GM18511 (cell line): ENCODE data around the gene SLC16A2.
"Not testable (repeated sequence)": the region's sequence is repeated elsewhere in the genome, so short reads cannot be mapped to it uniquely, and the experiment has no call there.

Source experiments
- ATAC-seq: cut with Tn5 transposase; IDR thresholded peaks from one replicate; pipeline ENCODE4 v1.9.1; 2021; ENCODE audit warnings: mild to moderate bottlenecking, moderate library complexity; ENCODE audit not compliant: unreplicated experiment

Gene SLC16A2

GRCh38 chrX:74506317-74507115 lies 85.2 kb downstream of the SLC16A2 start:
- peak; percentile 92 for ATAC-seq

- ATAC-seq, result no peak
Measured at GRCh38 chrX:74507191-74507590, 85.9 kb downstream of the SLC16A2 start.

- ATAC-seq, result peak; percentile 7
Measured at GRCh38 chrX:74509989-74510388, 88.7 kb downstream of the SLC16A2 start.

- peak; percentile 67 for ATAC-seq
Measured at GRCh38 chrX:74510401-74510800, 89.1 kb downstream of the SLC16A2 start.

- no peak for ATAC-seq
Measured at GRCh38 chrX:74511704-74512103, 90.4 kb downstream of the SLC16A2 start.

GRCh38 chrX:74514384-74514783 lies 93.1 kb downstream of the SLC16A2 start:
- ATAC-seq, result no peak

- ATAC-seq, result no peak
Measured at GRCh38 chrX:74515356-74515755, 94.1 kb downstream of the SLC16A2 start.

GRCh38 chrX:74516013-74516412 lies 94.7 kb downstream of the SLC16A2 start:
- ATAC-seq, result not testable (repeated sequence)

- no peak for ATAC-seq
Measured at GRCh38 chrX:74519870-74520269, 98.6 kb downstream of the SLC16A2 start.

- no peak for ATAC-seq
Measured at GRCh38 chrX:74520291-74520690, 99.0 kb downstream of the SLC16A2 start.

GRCh38 chrX:74520896-74521295 lies 99.6 kb downstream of the SLC16A2 start:
- ATAC-seq, result no peak

GRCh38 chrX:74521961-74522751 lies 100.9 kb downstream of the SLC16A2 start:
- no peak for ATAC-seq

GRCh38 chrX:74523224-74523623 lies 101.9 kb downstream of the SLC16A2 start:
- ATAC-seq, result no peak

- ATAC-seq, result no peak
Measured at GRCh38 chrX:74523870-74524735, 102.8 kb downstream of the SLC16A2 start.

- no peak for ATAC-seq
Measured at GRCh38 chrX:74525116-74525515, 103.8 kb downstream of the SLC16A2 start.

- no peak for ATAC-seq
Measured at GRCh38 chrX:74526764-74527163, 105.5 kb downstream of the SLC16A2 start.

GRCh38 chrX:74527350-74527749 lies 106.1 kb downstream of the SLC16A2 start:
- no peak for ATAC-seq

GRCh38 chrX:74529311-74529710 lies 108.0 kb downstream of the SLC16A2 start:
- no peak for ATAC-seq

GRCh38 chrX:74531081-74531480 lies 109.8 kb downstream of the SLC16A2 start:
- no peak for ATAC-seq

GRCh38 chrX:74534569-74535038 lies 113.3 kb downstream of the SLC16A2 start:
- ATAC-seq, result peak; percentile 43

GRCh38 chrX:74535086-74535407 lies 113.8 kb downstream of the SLC16A2 start:
- no peak for ATAC-seq
